GM23338 (cell line): ENCODE results near the gene EPHB6. TPM values are rescaled to one million over a fixed set of nuclear protein-coding genes. Genes with fewer than 3 reads are reported as not detected.

Experiments
- ATAC-seq: fragments of 200-7000 bp; cut with Tn5 transposase; 3 replicates; pipeline ENCODE4 v1.9.1; 2020
- DNase-seq: peaks from one replicate; pipeline ENCODE4 v3.0.0-alpha.2; 2015; ENCODE audit warnings: low spot score
- H2AFZ ChIP-seq: fragments of 200-600 bp; sonication (generic); 2 replicates; pipeline ENCODE4 v1.8.0; 2016; ENCODE audit warnings: antibody characterized with exemption, mild to moderate bottlenecking, moderate library complexity
- H3F3A ChIP-seq: fragments of 200-600 bp; sonication (generic); replicated peaks from 2 replicates; pipeline ENCODE4 v1.8.0; 2017; ENCODE audit warnings: antibody characterized with exemption, mixed run types, low read depth
- H3K27ac ChIP-seq: fragments of 200-600 bp; sonication (generic); 2 replicates; pipeline ENCODE4 v1.6.1; 2016; ENCODE audit warnings: low read depth
- H3K27me3 ChIP-seq: fragments of 200-600 bp; sonication (generic); 2 replicates; pipeline ENCODE4 v1.8.0; 2016; ENCODE audit warnings: mild to moderate bottlenecking, mixed run types, moderate library complexity; ENCODE audit not compliant: insufficient read depth
- H3K36me3 ChIP-seq: fragments of 200-600 bp; sonication (generic); 2 replicates; pipeline ENCODE4 v1.8.0; 2016; ENCODE audit warnings: mild to moderate bottlenecking; ENCODE audit not compliant: insufficient read depth
- H3K4me1 ChIP-seq: fragments of 200-600 bp; sonication (generic); 2 replicates; pipeline ENCODE4 v1.8.0; 2016; ENCODE audit warnings: mild to moderate bottlenecking, moderate library complexity; ENCODE audit not compliant: insufficient read depth
- H3K4me2 ChIP-seq: fragments of 200-600 bp; sonication (generic); 2 replicates; pipeline ENCODE4 v1.7.1; 2017; ENCODE audit warnings: mixed run types
- H3K4me3 ChIP-seq: fragments of 200-600 bp; sonication (generic); 2 replicates; pipeline ENCODE4 v1.6.1; 2016; ENCODE audit warnings: mixed run types
- H3K79me2 ChIP-seq: fragments of 200-600 bp; sonication (generic); replicated peaks from 2 replicates; pipeline ENCODE4 v1.8.0; 2017; ENCODE audit warnings: mild to moderate bottlenecking; ENCODE audit not compliant: insufficient read depth
- H3K9me2 ChIP-seq: fragments of 200-600 bp; sonication (generic); 2 replicates; pipeline ENCODE4 v1.8.0; 2017; ENCODE audit not compliant: insufficient read depth
- H4K20me1 ChIP-seq: fragments of 200-600 bp; sonication (generic); replicated peaks from 2 replicates; pipeline ENCODE4 v1.8.0; 2017; ENCODE audit warnings: mild to moderate bottlenecking; ENCODE audit not compliant: insufficient read depth
- H3K27ac Mint-ChIP-seq: 2 replicates; pipeline ENCODE4 v1.8.0; 2020; ENCODE audit warnings: inconsistent platforms, mild to moderate bottlenecking, moderate library complexity, mixed read lengths
- H3K27me3 Mint-ChIP-seq: 3 replicates; pipeline ENCODE4 v1.8.0; 2022; ENCODE audit warnings: low read depth, mild to moderate bottlenecking, moderate library complexity, mixed read lengths, inconsistent platforms; ENCODE audit not compliant: insufficient read depth, poor library complexity
- H3K36me3 Mint-ChIP-seq: 3 replicates; pipeline ENCODE4 v1.8.0; 2021; ENCODE audit warnings: low read depth, mild to moderate bottlenecking, inconsistent platforms, moderate library complexity, mixed read lengths
- H3K4me1 Mint-ChIP-seq: 3 replicates; pipeline ENCODE4 v1.8.0; 2020; ENCODE audit warnings: mild to moderate bottlenecking, inconsistent platforms, mixed read lengths
- H3K4me3 Mint-ChIP-seq: 3 replicates; pipeline ENCODE4 v1.8.0; 2021; ENCODE audit warnings: moderate library complexity, mild to moderate bottlenecking, inconsistent platforms, mixed read lengths
- H3K9me3 Mint-ChIP-seq: 3 replicates; pipeline ENCODE4 v1.8.0; 2020; ENCODE audit warnings: moderate library complexity, mild to moderate bottlenecking, inconsistent platforms, mixed read lengths
- CREB1 ChIP-seq: fragments of 250-450 bp; sonication (Bioruptor Pico); IDR thresholded peaks from 2 replicates; pipeline ENCODE4 v1.5.0; 2020; ENCODE audit warnings: low read depth, mild to moderate bottlenecking, moderate library complexity
- EZH2 ChIP-seq: fragments of 200-600 bp; sonication (generic); IDR thresholded peaks from one replicate; pipeline ENCODE4 v1.8.0; 2017; ENCODE audit warnings: antibody characterized with exemption, mild to moderate bottlenecking, low read depth; ENCODE audit not compliant: unreplicated experiment
- EZH2phosphoT487 ChIP-seq: fragments of 200-600 bp; sonication (generic); IDR thresholded peaks from one replicate; pipeline ENCODE4 v1.8.1; 2018; ENCODE audit warnings: antibody characterized with exemption; ENCODE audit not compliant: unreplicated experiment
- JUNB ChIP-seq: IDR thresholded peaks from one replicate; pipeline ENCODE4 v1.6.1; 2016; ENCODE audit warnings: antibody characterized with exemption; ENCODE audit not compliant: unreplicated experiment
- NANOG ChIP-seq: IDR thresholded peaks from 2 replicates; pipeline ENCODE4 v1.6.1; 2016; ENCODE audit warnings: antibody characterized with exemption, borderline replicate concordance
- STAT1 ChIP-seq: IDR thresholded peaks from one replicate; pipeline ENCODE4 v1.6.1; 2016; ENCODE audit warnings: antibody characterized with exemption; ENCODE audit not compliant: unreplicated experiment
- ZNF114 ChIP-seq: fragments of 250-450 bp; sonication (Bioruptor Pico); IDR thresholded peaks from 2 replicates; pipeline ENCODE4 v1.5.0; 2020; ENCODE audit warnings: mild to moderate bottlenecking, moderate library complexity
- ZNF331 ChIP-seq: fragments of 250-450 bp; sonication (Bioruptor Pico); IDR thresholded peaks from 2 replicates; pipeline ENCODE4 v1.5.0; 2020; ENCODE audit warnings: low read depth, mild to moderate bottlenecking, moderate library complexity
- polyA plus RNA-seq: library from polyadenylated mRNA; unstranded; fragments of >200 nt; fragmentation: Nextera tagmentation; extraction: Ambion mirVana; gene quantifications from 2 replicates; pipeline ENCODE4 v1.2.1, GENCODE V29; 2016
- total RNA-seq: library from RNA; depleted of rRNA; stranded (reverse); fragments of >200 nt; shearing (Covaris generic); gene quantifications from 2 replicates; pipeline ENCODE4 v1.2.3, GENCODE V29; 2014
- TF ChIP-seq, protein P1 (sequence below), 2 experiments: fragments of 200-600 bp in 1 of 2; sonication (generic) in 1 of 2; conservative IDR thresholded peaks; 2 replicates each; pipeline versions ENCODE4 v1.5.1 to v1.6.1; 2016 to 2017; ENCODE audit warnings: antibody characterized with exemption in 2 of 2, low read depth in 2 of 2, mild to moderate bottlenecking in 2 of 2, moderate library complexity in 1 of 2
- TF ChIP-seq, protein P2 (sequence below): IDR thresholded peaks from 2 replicates; pipeline ENCODE4 v1.6.1; 2016; ENCODE audit warnings: antibody characterized with exemption
- TF ChIP-seq, protein P3 (sequence below): IDR thresholded peaks from one replicate; pipeline ENCODE4 v1.6.1; 2018; ENCODE audit warnings: antibody characterized with exemption; ENCODE audit not compliant: unreplicated experiment
- TF ChIP-seq, protein P4 (sequence below): fragments of 250-450 bp; sonication (Bioruptor Pico); IDR thresholded peaks from 2 replicates; pipeline ENCODE4 v1.5.0; 2020; ENCODE audit warnings: mild to moderate bottlenecking, moderate library complexity

Gene EPHB6
- total and polyA plus RNA-seq, 2 experiments from 2014 or later: 20.8 to 27.5 TPM

DNA sequence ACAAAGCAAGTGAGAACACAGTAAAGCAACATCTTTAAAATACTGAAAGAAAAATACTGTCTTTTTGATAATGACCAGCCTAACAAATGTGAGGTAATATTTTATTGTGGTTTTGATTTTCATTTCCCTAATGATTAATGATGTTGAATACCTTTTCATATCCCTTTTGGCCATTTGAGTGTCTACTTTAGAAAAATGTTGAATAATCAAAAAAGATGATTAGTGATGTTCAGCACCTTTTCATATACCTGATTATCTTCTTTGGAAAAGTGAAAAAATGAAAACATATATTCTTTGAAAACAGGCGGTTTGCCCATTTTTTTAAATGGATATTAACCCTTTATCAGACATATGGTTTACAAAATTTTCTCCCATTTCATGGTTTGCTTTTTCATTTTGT is 32.2 kb upstream of the EPHB6 start:
- Mint-ChIP-seq H3K4me1 (0 out of 3 replicates have a peak, but pooled peaks cover 6% of the 10 kb centered on the region), H3K27ac (no peak overlapping the region), H3K36me3 (peaks cover 9% of the 10 kb centered on the region), H3K4me3 (no peak overlapping the region), H3K9me3 (peaks cover 20% of the 10 kb centered on the region), H3K27me3 (peaks cover 4% of the 10 kb centered on the region)
- no peak for TF ChIP-seq CREB1 (CRISPR knock-in tag)
- TF ChIP-seq STAT1: no peak
- TF ChIP-seq EZH2: no peak
- TF ChIP-seq, protein P1, sequence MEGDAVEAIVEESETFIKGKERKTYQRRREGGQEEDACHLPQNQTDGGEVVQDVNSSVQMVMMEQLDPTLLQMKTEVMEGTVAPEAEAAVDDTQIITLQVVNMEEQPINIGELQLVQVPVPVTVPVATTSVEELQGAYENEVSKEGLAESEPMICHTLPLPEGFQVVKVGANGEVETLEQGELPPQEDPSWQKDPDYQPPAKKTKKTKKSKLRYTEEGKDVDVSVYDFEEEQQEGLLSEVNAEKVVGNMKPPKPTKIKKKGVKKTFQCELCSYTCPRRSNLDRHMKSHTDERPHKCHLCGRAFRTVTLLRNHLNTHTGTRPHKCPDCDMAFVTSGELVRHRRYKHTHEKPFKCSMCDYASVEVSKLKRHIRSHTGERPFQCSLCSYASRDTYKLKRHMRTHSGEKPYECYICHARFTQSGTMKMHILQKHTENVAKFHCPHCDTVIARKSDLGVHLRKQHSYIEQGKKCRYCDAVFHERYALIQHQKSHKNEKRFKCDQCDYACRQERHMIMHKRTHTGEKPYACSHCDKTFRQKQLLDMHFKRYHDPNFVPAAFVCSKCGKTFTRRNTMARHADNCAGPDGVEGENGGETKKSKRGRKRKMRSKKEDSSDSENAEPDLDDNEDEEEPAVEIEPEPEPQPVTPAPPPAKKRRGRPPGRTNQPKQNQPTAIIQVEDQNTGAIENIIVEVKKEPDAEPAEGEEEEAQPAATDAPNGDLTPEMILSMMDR (conservative IDR thresholded peaks at IDR 0.05; ENCODE audit: low read depth in 2 of 2): no peak
- no peak for TF ChIP-seq JUNB
- TF ChIP-seq, protein P2, sequence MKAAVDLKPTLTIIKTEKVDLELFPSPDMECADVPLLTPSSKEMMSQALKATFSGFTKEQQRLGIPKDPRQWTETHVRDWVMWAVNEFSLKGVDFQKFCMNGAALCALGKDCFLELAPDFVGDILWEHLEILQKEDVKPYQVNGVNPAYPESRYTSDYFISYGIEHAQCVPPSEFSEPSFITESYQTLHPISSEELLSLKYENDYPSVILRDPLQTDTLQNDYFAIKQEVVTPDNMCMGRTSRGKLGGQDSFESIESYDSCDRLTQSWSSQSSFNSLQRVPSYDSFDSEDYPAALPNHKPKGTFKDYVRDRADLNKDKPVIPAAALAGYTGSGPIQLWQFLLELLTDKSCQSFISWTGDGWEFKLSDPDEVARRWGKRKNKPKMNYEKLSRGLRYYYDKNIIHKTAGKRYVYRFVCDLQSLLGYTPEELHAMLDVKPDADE: no peak
- TF ChIP-seq, protein P3, sequence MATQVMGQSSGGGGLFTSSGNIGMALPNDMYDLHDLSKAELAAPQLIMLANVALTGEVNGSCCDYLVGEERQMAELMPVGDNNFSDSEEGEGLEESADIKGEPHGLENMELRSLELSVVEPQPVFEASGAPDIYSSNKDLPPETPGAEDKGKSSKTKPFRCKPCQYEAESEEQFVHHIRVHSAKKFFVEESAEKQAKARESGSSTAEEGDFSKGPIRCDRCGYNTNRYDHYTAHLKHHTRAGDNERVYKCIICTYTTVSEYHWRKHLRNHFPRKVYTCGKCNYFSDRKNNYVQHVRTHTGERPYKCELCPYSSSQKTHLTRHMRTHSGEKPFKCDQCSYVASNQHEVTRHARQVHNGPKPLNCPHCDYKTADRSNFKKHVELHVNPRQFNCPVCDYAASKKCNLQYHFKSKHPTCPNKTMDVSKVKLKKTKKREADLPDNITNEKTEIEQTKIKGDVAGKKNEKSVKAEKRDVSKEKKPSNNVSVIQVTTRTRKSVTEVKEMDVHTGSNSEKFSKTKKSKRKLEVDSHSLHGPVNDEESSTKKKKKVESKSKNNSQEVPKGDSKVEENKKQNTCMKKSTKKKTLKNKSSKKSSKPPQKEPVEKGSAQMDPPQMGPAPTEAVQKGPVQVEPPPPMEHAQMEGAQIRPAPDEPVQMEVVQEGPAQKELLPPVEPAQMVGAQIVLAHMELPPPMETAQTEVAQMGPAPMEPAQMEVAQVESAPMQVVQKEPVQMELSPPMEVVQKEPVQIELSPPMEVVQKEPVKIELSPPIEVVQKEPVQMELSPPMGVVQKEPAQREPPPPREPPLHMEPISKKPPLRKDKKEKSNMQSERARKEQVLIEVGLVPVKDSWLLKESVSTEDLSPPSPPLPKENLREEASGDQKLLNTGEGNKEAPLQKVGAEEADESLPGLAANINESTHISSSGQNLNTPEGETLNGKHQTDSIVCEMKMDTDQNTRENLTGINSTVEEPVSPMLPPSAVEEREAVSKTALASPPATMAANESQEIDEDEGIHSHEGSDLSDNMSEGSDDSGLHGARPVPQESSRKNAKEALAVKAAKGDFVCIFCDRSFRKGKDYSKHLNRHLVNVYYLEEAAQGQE: no peak
- no peak for TF ChIP-seq ZNF331
- TF ChIP-seq NANOG: no peak
- no peak for TF ChIP-seq EZH2phosphoT487
- no peak for TF ChIP-seq ZNF114 (CRISPR knock-in tag)
- TF ChIP-seq, protein P4, sequence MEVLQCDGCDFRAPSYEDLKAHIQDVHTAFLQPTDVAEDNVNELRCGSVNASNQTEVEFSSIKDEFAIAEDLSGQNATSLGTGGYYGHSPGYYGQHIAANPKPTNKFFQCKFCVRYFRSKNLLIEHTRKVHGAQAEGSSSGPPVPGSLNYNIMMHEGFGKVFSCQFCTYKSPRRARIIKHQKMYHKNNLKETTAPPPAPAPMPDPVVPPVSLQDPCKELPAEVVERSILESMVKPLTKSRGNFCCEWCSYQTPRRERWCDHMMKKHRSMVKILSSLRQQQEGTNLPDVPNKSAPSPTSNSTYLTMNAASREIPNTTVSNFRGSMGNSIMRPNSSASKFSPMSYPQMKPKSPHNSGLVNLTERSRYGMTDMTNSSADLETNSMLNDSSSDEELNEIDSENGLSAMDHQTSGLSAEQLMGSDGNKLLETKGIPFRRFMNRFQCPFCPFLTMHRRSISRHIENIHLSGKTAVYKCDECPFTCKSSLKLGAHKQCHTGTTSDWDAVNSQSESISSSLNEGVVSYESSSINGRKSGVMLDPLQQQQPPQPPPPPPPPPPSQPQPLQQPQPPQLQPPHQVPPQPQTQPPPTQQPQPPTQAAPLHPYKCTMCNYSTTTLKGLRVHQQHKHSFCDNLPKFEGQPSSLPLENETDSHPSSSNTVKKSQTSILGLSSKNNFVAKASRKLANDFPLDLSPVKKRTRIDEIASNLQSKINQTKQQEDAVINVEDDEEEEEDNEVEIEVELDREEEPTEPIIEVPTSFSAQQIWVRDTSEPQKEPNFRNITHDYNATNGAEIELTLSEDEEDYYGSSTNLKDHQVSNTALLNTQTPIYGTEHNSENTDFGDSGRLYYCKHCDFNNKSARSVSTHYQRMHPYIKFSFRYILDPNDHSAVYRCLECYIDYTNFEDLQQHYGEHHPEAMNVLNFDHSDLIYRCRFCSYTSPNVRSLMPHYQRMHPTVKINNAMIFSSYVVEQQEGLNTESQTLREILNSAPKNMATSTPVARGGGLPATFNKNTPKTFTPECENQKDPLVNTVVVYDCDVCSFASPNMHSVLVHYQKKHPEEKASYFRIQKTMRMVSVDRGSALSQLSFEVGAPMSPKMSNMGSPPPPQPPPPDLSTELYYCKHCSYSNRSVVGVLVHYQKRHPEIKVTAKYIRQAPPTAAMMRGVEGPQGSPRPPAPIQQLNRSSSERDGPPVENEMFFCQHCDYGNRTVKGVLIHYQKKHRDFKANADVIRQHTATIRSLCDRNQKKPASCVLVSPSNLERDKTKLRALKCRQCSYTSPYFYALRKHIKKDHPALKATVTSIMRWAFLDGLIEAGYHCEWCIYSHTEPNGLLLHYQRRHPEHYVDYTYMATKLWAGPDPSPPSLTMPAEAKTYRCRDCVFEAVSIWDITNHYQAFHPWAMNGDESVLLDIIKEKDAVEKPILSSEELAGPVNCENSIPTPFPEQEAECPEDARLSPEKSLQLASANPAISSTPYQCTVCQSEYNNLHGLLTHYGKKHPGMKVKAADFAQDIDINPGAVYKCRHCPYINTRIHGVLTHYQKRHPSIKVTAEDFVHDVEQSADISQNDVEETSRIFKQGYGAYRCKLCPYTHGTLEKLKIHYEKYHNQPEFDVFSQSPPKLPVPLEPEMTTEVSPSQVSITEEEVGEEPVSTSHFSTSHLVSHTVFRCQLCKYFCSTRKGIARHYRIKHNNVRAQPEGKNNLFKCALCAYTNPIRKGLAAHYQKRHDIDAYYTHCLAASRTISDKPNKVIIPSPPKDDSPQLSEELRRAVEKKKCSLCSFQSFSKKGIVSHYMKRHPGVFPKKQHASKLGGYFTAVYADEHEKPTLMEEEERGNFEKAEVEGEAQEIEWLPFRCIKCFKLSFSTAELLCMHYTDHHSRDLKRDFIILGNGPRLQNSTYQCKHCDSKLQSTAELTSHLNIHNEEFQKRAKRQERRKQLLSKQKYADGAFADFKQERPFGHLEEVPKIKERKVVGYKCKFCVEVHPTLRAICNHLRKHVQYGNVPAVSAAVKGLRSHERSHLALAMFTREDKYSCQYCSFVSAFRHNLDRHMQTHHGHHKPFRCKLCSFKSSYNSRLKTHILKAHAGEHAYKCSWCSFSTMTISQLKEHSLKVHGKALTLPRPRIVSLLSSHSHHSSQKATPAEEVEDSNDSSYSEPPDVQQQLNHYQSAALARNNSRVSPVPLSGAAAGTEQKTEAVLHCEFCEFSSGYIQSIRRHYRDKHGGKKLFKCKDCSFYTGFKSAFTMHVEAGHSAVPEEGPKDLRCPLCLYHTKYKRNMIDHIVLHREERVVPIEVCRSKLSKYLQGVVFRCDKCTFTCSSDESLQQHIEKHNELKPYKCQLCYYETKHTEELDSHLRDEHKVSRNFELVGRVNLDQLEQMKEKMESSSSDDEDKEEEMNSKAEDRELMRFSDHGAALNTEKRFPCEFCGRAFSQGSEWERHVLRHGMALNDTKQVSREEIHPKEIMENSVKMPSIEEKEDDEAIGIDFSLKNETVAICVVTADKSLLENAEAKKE (CRISPR knock-in tag): no peak
- Histone ChIP-seq H3K4me1 (no peaks in the 10 kb centered on the region), H3K79me2 (no peaks in the 10 kb centered on the region), H3K9me2 (no peaks in the 10 kb centered on the region), H4K20me1 (no peaks in the 10 kb centered on the region), H3F3A (no peaks in the 10 kb centered on the region), H3K27ac (no peak overlapping the region), H3K27me3 (no peaks in the 10 kb centered on the region), H3K4me2 (no peak overlapping the region), H2AFZ (no peak overlapping the region), H3K36me3 (no peaks in the 10 kb centered on the region), H3K4me3 (no peak overlapping the region)
- ATAC-seq (no peak), DNase-seq (no peak)
